MG63 (cell line): Measurements from ENCODE around the gene PTK7. TPM values are rescaled to one million over a fixed set of nuclear protein-coding genes. Genes with fewer than 3 reads are reported as not detected.

Source experiments
- DNase-seq: peaks from one replicate; pipeline ENCODE4 v3.0.0-alpha.2; 2020
- H3K27me3 ChIP-seq: fragments of 250-450 bp; sonication (Bioruptor Pico); 2 replicates; pipeline ENCODE4 v1.5.1; 2020; ENCODE audit warnings: mild to moderate bottlenecking, moderate library complexity
- H3K36me3 ChIP-seq: fragments of 250-450 bp; sonication (Bioruptor Pico); 2 replicates; pipeline ENCODE4 v1.5.1; 2020; ENCODE audit warnings: mild to moderate bottlenecking, moderate library complexity
- H3K4me3 ChIP-seq: fragments of 250-450 bp; sonication (Bioruptor Pico); 2 replicates; pipeline ENCODE4 v1.5.1; 2020; ENCODE audit warnings: mild to moderate bottlenecking, moderate library complexity
- H3K9me3 ChIP-seq: fragments of 250-450 bp; sonication (Bioruptor Pico); 2 replicates; pipeline ENCODE4 v1.5.1; 2020; ENCODE audit warnings: mild to moderate bottlenecking, moderate library complexity
- total RNA-seq: library from RNA; depleted of rRNA; stranded (reverse); fragments of >200 nt; shearing (Covaris generic); gene quantifications from 2 replicates; pipeline ENCODE4 v1.2.3, GENCODE V29; 2014; ENCODE audit warnings: low replicate concordance

PTK7 gene
- total RNA-seq, 1 experiment from 2014 or later, result 57.3 TPM

GRCh38 chr6:43143235-43144128, 67.4 kb downstream of the PTK7 start:
- Histone ChIP-seq H3K36me3 (no peaks in the 10 kb centered on the region), H3K9me3 (no peaks in the 10 kb centered on the region), H3K4me3 (no peak overlapping the region), H3K27me3 (no peaks in the 10 kb centered on the region)
- DNase-seq, result peak; percentile 80

DNA sequence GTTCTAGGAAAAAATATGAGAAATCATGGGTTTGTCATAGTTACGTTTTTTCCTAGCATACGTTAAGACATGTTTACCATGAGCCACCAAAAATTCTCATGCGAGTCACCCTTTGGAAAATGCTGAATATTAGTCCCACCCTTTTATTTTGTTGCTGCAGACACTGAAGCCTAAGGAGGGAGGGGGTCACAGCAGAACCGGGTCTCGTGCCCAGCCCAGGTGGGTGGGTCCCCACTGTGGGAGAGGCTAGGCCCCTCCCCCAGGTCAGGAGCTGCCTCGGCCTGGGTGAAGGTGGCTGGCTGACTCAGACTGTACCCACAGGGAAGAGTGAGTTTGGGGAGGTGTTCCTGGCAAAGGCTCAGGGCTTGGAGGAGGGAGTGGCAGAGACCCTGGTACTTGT, 68.8 kb downstream of the PTK7 start:
- DNase-seq, result no peak
- H3K9me3 ChIP-seq, result no peaks in the 10 kb centered on the region
- H3K4me3 ChIP-seq, result no peak overlapping the region
- H3K36me3 ChIP-seq, result no peaks in the 10 kb centered on the region
- H3K27me3 ChIP-seq, result no peaks in the 10 kb centered on the region

DNA sequence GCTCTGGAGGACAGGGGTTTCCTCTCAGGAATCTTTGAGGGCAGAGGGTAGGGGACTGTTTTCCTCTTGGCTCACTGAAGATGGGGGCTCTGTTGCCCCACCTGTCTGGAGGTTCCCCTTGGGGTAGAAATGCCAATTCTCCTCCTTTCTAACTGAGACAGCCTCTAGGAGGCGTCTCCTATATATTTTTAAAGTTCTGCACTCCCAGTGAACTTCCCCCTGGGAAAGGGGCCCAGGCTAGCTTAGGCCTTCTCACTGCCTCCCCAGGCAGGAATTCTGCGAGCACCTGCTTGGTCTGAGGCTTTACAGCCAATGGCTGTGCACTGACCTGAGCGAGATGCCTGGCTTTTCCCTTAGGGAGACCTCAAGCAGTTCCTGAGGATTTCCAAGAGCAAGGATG, 70.1 kb downstream of the PTK7 start:
- Histone ChIP-seq H3K4me3 (no peak overlapping the region), H3K36me3 (no peaks in the 10 kb centered on the region), H3K27me3 (no peaks in the 10 kb centered on the region), H3K9me3 (no peaks in the 10 kb centered on the region)
- no peak for DNase-seq

- no peak overlapping the region for H3K4me3 ChIP-seq
- H3K9me3 ChIP-seq, result no peaks in the 10 kb centered on the region
- no peaks in the 10 kb centered on the region for H3K27me3 ChIP-seq
- DNase-seq, result no peak
- H3K36me3 ChIP-seq, result no peaks in the 10 kb centered on the region
Observed at GRCh38 chr6:43146709-43147688, 70.9 kb downstream of the PTK7 start.

- Histone ChIP-seq H3K27me3 (no peaks in the 10 kb centered on the region), H3K4me3 (no peak overlapping the region), H3K36me3 (no peaks in the 10 kb centered on the region), H3K9me3 (no peaks in the 10 kb centered on the region)
- no peak for DNase-seq
Observed at GRCh38 chr6:43147691-43148477, 71.8 kb downstream of the PTK7 start.

- no peak for DNase-seq
- Histone ChIP-seq H3K27me3 (no peaks in the 10 kb centered on the region), H3K36me3 (no peaks in the 10 kb centered on the region), H3K9me3 (no peaks in the 10 kb centered on the region), H3K4me3 (no peak overlapping the region)
Observed at GRCh38 chr6:43149265-43149664, 73.2 kb downstream of the PTK7 start.

DNA sequence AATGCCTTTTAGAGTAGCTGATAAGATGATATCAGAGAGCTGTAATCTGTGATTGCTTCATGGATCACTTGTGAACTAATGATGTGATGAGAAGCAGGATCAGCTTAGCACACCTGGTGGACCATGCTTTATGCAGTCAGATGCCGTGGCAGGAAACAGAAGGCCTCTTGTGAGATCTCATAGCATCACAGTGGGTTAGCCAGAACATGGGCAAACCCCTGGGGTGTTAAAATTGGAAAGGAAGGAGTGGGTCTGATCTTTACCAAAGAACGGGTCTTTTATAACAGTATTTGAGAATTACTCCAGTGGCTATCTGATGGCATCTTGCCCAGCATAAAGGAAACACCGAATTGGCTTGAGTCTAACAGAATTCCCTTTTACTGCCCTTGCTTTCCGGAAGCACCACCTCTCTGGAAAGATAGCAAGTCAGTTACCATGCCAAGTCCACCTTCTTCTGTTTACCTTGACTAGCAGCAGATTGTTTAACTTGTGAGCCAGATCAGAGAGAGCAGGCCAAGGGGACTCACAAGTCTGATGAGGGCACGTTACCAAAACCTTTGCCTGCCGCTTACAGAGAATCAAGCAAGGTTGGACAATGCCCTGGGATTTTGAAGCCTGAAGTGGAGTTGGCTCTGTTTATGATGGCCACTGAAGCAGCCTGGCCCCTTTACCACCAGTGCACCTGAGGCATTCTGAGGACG, 74.1 kb downstream of the PTK7 start:
- Histone ChIP-seq H3K9me3 (no peaks in the 10 kb centered on the region), H3K4me3 (no peak overlapping the region), H3K36me3 (no peaks in the 10 kb centered on the region), H3K27me3 (no peaks in the 10 kb centered on the region)
- DNase-seq, result no peak

GRCh38 chr6:43159599-43159998, 83.5 kb downstream of the PTK7 start:
- Histone ChIP-seq H3K36me3 (no peaks in the 10 kb centered on the region), H3K9me3 (no peaks in the 10 kb centered on the region), H3K27me3 (no peaks in the 10 kb centered on the region), H3K4me3 (no peak overlapping the region)
- no peak for DNase-seq

DNA sequence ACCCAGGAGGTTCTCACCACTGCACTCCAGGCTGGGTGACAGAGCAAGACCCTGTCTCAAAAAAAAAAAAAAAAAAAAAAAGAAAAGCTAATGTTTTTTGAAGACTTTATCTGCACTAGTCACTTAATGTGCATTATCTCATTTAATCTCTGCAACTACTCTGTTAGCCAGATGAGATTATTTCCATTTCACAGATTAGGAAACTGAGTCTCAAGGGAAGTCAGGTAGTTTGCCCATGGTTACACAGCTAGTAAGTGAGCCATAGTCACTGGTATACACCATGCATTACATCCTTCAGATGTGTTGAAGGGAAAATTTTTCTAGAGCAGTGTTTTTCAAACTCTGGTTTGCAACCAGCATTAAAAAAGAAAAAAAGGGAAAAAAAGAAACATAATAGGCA, 87.8 kb downstream of the PTK7 start:
- no peak overlapping the region for H3K4me3 ChIP-seq
- H3K36me3 ChIP-seq, result no peaks in the 10 kb centered on the region
- H3K27me3 ChIP-seq, result no peaks in the 10 kb centered on the region
- H3K9me3 ChIP-seq, result no peaks in the 10 kb centered on the region
- DNase-seq, result no peak

DNA sequence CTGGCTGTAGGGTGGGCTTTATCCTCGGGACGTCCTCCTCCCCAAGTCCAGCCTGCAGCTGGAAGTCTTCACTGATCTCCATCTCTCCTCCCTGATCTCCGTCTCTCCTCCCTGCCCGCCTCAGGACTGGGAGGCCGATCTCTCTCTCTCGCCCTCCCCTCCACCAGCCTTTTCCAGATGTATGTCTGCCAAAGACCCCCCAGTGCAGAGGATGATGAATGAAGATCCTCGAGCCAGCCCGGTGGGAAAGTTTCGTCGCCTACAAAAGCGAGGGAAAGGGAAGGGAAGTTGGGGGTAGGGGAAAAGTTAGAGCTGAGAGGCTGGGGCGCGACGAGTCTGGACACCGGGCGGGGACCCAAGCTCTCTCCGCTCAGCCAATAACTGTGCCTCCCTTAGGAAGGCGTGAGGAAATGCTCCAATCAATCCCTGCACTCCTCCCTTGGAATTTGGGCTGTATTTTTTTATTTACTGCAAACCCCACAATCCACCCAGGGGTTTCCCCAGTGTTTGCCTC, 94.4 kb downstream of the PTK7 start:
- H3K27me3 ChIP-seq, result no peaks in the 10 kb centered on the region
- H3K4me3 ChIP-seq, result peak overlapping the region; percentile 66
- H3K36me3 ChIP-seq, result peaks cover 13% of the 10 kb centered on the region
- DNase-seq, result no peak
- H3K9me3 ChIP-seq, result no peaks in the 10 kb centered on the region

DNA sequence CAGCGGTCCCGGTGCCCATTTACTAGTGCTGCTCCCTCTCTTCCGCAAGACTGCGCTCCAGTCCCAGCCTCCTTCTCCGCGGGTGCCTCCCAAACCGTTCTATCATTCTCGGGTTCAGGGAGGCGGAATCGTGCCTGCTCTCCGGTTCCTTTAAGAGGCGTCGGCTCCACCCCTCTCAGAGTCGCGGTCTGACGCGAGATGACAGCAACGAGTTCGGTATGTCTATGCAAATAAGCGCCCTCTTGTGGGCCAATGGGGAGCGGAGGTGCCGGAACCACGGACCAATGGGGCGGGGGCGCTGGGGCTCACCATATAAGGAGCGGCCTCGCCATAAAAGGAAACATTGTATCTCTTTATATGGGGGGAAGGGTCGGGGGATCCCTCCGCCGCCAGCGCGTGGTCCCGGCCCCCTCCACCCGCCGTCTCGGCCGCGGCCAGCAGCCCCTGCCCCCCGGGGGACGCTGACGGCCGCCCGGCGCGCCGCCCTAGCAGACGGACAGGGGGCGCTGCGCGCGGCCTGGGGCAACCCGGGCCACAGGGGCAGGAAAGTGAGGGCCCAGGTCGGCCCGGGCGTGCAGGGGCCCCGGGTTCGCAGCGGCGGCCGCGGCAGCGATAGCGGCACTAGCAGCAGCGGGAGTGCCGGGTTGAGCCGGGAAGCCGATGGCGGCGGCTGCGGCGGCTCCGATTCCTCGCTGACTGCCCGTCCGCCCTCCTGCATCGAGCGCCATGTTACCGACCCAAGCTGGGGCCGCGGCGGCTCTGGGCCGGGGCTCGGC, 95.0 kb downstream of the PTK7 start, which contains the start of gene SRF:
Gene SRF (plus strand): TSS at position 339 of the 776 bp plus-strand sequence. CDS start 388 bp downstream, at position 727.
- no peaks in the 10 kb centered on the region for H3K27me3 ChIP-seq
- H3K9me3 ChIP-seq, result no peaks in the 10 kb centered on the region
- DNase-seq, result peak; percentile 97

DNA sequence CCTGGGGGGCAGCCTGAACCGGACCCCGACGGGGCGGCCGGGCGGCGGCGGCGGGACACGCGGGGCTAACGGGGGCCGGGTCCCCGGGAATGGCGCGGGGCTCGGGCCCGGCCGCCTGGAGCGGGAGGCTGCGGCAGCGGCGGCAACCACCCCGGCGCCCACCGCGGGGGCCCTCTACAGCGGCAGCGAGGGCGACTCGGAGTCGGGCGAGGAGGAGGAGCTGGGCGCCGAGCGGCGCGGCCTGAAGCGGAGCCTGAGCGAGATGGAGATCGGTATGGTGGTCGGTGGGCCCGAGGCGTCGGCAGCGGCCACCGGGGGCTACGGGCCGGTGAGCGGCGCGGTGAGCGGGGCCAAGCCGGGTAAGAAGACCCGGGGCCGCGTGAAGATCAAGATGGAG, 95.6 kb downstream of the PTK7 start:
- Histone ChIP-seq H3K36me3 (peaks cover 21% of the 10 kb centered on the region), H3K4me3 (peak overlapping the region; percentile 69), H3K9me3 (no peaks in the 10 kb centered on the region), H3K27me3 (no peaks in the 10 kb centered on the region)
- DNase-seq, result peak; percentile 3

More for the DNA sequence above, 95.0 kb downstream of the PTK7 start, which contains the start of gene SRF:
- Histone ChIP-seq H3K36me3 (peaks cover 20% of the 10 kb centered on the region), H3K4me3 (peak within 1 kb of the TSS; percentile 69)

- Histone ChIP-seq H3K4me3 (peak overlapping the region; percentile 69), H3K9me3 (no peaks in the 10 kb centered on the region), H3K36me3 (peaks cover 21% of the 10 kb centered on the region), H3K27me3 (no peaks in the 10 kb centered on the region)
- peak; percentile 31 for DNase-seq
Observed at GRCh38 chr6:43172104-43173007, 96.2 kb downstream of the PTK7 start.

DNA sequence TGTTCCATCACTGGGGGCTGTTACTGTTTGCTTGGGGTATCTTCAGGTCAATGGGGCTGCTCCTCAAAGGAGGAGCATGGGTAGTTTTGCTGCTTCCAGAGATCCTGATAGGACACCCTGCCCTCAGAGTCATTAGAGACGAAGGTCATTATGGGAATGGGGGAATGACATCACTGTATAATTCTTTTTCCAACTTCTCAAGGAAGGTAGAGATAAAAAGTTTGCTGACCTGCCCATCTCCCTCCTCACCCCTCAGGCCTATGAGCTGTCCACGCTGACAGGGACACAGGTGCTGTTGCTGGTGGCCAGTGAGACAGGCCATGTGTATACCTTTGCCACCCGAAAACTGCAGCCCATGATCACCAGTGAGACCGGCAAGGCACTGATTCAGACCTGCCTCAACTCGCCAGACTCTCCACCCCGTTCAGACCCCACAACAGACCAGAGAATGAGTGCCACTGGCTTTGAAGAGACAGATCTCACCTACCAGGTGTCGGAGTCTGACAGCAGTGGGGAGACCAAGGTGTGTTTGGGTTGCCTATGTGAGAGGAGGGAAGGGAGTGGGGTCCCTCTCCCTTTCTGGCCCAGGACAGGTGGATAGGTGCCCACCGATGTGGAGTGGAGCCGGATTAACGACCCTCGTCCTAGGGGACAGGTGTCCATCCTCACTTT, 97.6 kb downstream of the PTK7 start:
- H3K36me3 ChIP-seq, result peaks cover 25% of the 10 kb centered on the region
- DNase-seq, result no peak
- H3K9me3 ChIP-seq, result no peaks in the 10 kb centered on the region
- peak overlapping the region; percentile 69 for H3K4me3 ChIP-seq
- no peaks in the 10 kb centered on the region for H3K27me3 ChIP-seq
